KOPT-K1 (cell line): ENCODE results near the gene NBPF14.
"Not testable (repeated sequence)": the region's sequence is repeated elsewhere in the genome, so short reads cannot be mapped to it uniquely, and the experiment has no call there.

ENCODE experiments used
- H3K27ac ChIP-seq: fragments of 200-600 bp; sonication (generic); 2 replicates; pipeline ENCODE4 v1.5.1; 2016; ENCODE audit warnings: antibody characterized with exemption, mild to moderate bottlenecking, low read depth, low read length; ENCODE audit not compliant: poor library complexity, severe bottlenecking
- H3K36me3 ChIP-seq: fragments of 200-600 bp; sonication (generic); 2 replicates; pipeline ENCODE4 v1.5.1; 2017; ENCODE audit warnings: antibody characterized with exemption, mild to moderate bottlenecking, low read length, moderate library complexity; ENCODE audit not compliant: insufficient read depth
- H3K9me3 ChIP-seq: fragments of 200-600 bp; sonication (generic); 2 replicates; pipeline ENCODE4 v1.5.1; 2017; ENCODE audit warnings: antibody characterized with exemption, low read length, mild to moderate bottlenecking; ENCODE audit not compliant: insufficient read depth, poor library complexity, severe bottlenecking

Gene NBPF14

DNA sequence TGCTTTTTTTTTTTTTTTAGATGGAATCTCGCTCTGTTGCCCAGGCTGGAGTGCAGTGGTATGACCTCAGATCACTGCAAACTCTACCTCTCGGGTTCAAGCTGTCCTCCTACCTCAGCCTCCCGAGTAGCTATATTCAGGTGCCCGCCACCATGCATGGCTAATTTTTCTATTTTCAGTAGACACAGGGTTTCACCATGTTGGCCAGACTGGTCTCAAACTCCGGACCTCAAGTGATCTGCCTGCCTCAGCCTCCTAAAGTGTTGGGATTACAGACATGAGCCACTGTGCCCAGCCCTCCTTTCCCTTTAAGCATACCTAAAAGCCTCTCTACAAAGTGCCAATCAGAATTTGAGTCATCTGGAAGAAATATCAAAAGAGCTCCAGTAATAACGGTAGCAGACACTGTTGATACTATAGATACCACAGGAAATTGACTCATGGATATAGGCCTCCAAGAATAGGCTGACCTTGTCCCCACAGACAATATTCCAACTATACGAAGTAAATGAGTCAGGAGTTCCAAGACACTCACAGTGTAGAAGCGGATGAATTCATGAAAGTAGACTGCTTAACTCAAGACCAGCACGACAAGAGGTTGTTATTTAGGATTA lies 83.1 kb downstream of the NBPF14 start:
- H3K27ac ChIP-seq, H3K9me3 ChIP-seq, H3K36me3 ChIP-seq: not testable (repeated sequence)

DNA sequence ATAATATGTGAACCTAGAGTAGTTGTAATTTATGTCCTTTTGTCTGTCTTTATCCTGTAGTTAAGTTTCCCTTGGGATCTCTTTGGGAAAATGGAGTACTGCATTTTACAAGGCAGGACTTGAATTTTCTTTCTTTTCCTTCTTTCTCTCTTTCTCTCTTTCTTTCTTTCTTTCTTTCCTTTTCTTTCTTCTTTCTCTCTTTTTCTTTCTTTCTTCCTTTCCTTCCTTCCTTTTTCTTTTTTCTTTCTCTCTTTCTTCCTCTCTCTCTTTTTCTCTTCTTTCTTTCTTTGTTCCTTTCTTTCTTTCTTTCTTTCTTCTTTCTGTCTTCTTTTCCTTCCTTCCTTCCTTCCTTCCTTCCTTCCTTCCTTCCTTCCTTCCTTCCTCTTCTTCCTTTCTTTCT lies 101.9 kb downstream of the NBPF14 start:
- not testable (repeated sequence) for H3K27ac ChIP-seq

DNA sequence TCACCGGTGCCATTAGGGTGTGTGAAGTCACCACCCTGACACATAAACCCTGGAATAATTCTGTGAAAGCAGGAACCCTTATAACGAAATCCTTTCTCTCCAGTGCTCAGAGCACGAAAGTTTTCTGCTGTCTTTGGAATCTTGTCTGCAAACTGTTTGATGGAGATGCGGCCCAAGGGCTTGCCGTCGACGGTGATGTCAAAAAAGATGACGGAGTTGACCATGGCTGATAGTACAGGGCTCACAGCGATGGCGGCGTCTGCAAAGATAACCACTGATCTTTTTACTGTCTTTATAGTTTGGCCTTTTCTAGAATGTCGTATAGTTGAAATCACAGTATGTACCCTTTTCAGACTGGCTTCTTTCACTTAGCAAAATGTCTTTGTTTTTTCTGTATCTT lies 112.8 kb downstream of the NBPF14 start, which contains the start of gene PPIAL4G:
PPIAL4G (minus strand) TSS at position 274 of the 400 bp plus-strand sequence; CDS start at position 224, 50 bp downstream.
- not testable (repeated sequence) for H3K9me3 ChIP-seq, H3K27ac ChIP-seq, H3K36me3 ChIP-seq

More for the DNA sequence above, 101.9 kb downstream of the NBPF14 start:
- not testable (repeated sequence) for H3K9me3 ChIP-seq, H3K36me3 ChIP-seq
